K562 (cell line): Measurements from ENCODE around the gene SEC23A. TPM values are rescaled to one million over a fixed set of nuclear protein-coding genes. Genes with fewer than 3 reads are reported as not detected.

Source experiments
- ATF7 ChIP-seq: fragments of 450-650 bp; IDR thresholded peaks from 2 replicates; pipeline ENCODE4 v1.7.1; 2014; ENCODE audit warnings: mild to moderate bottlenecking, moderate library complexity
- EWSR1 ChIP-seq: fragments of 450-650 bp; IDR thresholded peaks from 2 replicates; pipeline ENCODE4 v1.6.1; 2018; ENCODE audit warnings: borderline replicate concordance, mild to moderate bottlenecking, low read depth, moderate library complexity; ENCODE audit not compliant: partially characterized antibody
- KDM2B ChIP-seq: fragments of 250-450 bp; sonication (Bioruptor Pico); IDR thresholded peaks from 2 replicates; pipeline ENCODE4 v1.8.0; 2021; ENCODE audit warnings: mild to moderate bottlenecking, moderate library complexity
- MGA ChIP-seq: fragments of 450-650 bp; IDR thresholded peaks from 2 replicates; pipeline ENCODE4 v1.6.1; 2016; ENCODE audit warnings: mild to moderate bottlenecking, moderate library complexity
- SMARCB1 ChIP-seq: IDR thresholded peaks from 2 replicates; pipeline ENCODE4 v1.6.1; 2011; ENCODE audit warnings: improper control_type of control experiment, low read depth; ENCODE audit not compliant: insufficient read length
- SMC3 ChIP-seq: conservative IDR thresholded peaks from 2 replicates; pipeline ENCODE4 v1.6.1; 2011; ENCODE audit warnings: low read depth, low read length, improper control_type of control experiment; ENCODE audit not compliant: insufficient read depth
- ZC3H8 ChIP-seq: fragments of 450-650 bp; IDR thresholded peaks from 2 replicates; pipeline ENCODE4 v1.6.1; 2017
- polyA plus RNA-seq, 8 experiments: library from polyadenylated mRNA; depleted of rRNA in 4 of 8; stranded (reverse) in 5 of 8; unstranded in 3 of 8; fragments of >200 nt; fragmentation: Nextera tagmentation in 2 of 8; fragmentation: Illumina TruSeq in 1 of 8; extraction: Ambion mirVana in 2 of 8; extraction: Trizol in 1 of 8; gene quantifications; 2 replicates each; pipeline versions ENCODE4 v1.2.1 to v1.2.3, GENCODE V29; 2011 to 2014; ENCODE audit warnings: inconsistent platforms in 1 of 8, missing spikeins in 1 of 8
- total RNA-seq, 7 experiments: library from RNA; depleted of rRNA in 6 of 7; stranded (reverse); fragments of >200 nt in 6 of 7; fragmentation: Illumina TruSeq in 2 of 7; extraction: Trizol in 2 of 7; gene quantifications; 2 replicates each; pipeline versions ENCODE4 v1.2.1 to v1.2.3, GENCODE V29; 2011 to 2021; ENCODE audit warnings: low replicate concordance in 1 of 7
- TF ChIP-seq, protein P1 (sequence below), 2 experiments: fragments of 450-650 bp in 1 of 2; sonication (generic) in 1 of 2; formaldehyde crosslinking in 1 of 2; IDR thresholded peaks; 2 replicates each; pipeline versions ENCODE4 v1.7.1 to v1.9.0; 2016 to 2022; ENCODE audit warnings: inconsistent platforms in 1 of 2, mild to moderate bottlenecking in 1 of 2, missing genetic modification reagents in 1 of 2

Gene SEC23A
- total and polyA plus RNA-seq, 9 of the 15 experiments (the other 6 are each of a cell fraction or from before 2014, with no cell fraction given): 5.5 to 47.0 (median 14.5) TPM

DNA sequence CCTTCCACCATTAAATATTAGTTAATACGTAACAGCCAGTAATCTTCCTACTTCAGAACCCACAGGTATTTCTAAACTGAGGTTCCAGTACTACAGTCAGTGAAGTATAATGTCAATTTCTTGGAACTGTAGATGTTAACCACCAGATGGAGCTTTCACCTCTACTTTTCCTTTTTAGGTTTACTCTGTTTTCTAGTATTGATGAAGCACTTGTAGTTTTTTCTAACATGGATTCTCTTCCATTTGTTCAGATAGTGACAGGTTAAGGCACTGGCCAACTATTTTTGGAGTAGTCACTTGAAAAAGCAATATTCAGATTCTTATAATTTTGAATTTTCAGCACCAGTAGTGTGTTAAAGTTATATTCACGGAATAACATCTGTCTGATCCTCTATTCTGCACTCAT, 4.6 kb upstream of the SEC23A start (continued):
- TF ChIP-seq, protein P1, sequence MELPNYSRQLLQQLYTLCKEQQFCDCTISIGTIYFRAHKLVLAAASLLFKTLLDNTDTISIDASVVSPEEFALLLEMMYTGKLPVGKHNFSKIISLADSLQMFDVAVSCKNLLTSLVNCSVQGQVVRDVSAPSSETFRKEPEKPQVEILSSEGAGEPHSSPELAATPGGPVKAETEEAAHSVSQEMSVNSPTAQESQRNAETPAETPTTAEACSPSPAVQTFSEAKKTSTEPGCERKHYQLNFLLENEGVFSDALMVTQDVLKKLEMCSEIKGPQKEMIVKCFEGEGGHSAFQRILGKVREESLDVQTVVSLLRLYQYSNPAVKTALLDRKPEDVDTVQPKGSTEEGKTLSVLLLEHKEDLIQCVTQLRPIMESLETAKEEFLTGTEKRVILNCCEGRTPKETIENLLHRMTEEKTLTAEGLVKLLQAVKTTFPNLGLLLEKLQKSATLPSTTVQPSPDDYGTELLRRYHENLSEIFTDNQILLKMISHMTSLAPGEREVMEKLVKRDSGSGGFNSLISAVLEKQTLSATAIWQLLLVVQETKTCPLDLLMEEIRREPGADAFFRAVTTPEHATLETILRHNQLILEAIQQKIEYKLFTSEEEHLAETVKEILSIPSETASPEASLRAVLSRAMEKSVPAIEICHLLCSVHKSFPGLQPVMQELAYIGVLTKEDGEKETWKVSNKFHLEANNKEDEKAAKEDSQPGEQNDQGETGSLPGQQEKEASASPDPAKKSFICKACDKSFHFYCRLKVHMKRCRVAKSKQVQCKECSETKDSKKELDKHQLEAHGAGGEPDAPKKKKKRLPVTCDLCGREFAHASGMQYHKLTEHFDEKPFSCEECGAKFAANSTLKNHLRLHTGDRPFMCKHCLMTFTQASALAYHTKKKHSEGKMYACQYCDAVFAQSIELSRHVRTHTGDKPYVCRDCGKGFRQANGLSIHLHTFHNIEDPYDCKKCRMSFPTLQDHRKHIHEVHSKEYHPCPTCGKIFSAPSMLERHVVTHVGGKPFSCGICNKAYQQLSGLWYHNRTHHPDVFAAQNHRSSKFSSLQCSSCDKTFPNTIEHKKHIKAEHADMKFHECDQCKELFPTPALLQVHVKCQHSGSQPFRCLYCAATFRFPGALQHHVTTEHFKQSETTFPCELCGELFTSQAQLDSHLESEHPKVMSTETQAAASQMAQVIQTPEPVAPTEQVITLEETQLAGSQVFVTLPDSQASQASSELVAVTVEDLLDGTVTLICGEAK (IDR thresholded peaks at IDR 0.05): no peak
- TF ChIP-seq, protein P1 (CRISPR knock-in tag; IDR thresholded peaks at IDR 0.05): no peak
- no peak for TF ChIP-seq EWSR1
- no peak for TF ChIP-seq KDM2B (CRISPR knock-in tag)
- no peak for TF ChIP-seq MGA
- TF ChIP-seq SMARCB1: no peak
- no peak for TF ChIP-seq ZC3H8
- no peak for TF ChIP-seq ATF7
- peak; percentile 45 for TF ChIP-seq SMC3
